Ramos (cell line): Measurements from ENCODE around the gene TSEN34.
"Not testable (repeated sequence)": the region's sequence is repeated elsewhere in the genome, so short reads cannot be mapped to it uniquely, and the experiment has no call there.

ENCODE experiments used
- in situ Hi-C: fragments of 300-500 bp; cut with MboI; formaldehyde crosslinking; loops from one replicate; pipeline ENCODE4 v1.14.3; 2022; ENCODE audit warnings: low sequenced_read_pairs; ENCODE audit not compliant: unreplicated experiment

TSEN34 gene

DNA sequence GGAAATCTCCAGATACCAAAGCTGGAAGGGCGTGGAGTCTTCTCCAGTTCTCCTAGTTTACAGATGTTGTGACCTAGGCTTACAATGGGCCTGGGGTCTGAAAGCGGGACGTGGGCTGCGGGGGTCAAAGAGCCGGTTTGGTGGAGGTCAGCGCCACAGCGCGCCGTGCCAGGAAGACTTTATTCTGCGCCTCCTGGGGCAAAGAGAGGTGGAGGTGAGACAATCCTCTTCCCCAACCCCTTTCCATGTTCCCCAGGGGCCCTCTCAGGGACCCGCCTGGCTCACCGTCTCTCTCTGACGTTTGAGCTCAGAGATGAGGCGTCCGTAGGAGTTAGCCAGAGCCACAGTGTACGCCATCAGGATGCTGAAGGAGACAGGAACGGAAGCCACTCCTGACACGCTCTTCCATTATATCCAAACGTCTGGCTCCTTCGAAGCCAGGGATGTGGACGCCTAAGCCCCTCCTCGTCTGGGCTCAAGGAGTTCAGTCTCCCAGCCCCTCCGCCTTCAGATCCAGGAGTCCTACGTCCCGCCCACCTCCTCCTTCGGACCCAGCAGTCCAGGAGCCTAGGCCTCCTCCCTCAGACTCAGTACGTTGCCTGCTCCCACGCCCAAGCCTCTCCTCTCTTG is 30.8 kb upstream of the TSEN34 start:
- in situ Hi-C loops, result loop anchor here (5.0 kb wide), 1 partner anchor 72 kb away; no protein-coding TSS in a partner anchor

DNA sequence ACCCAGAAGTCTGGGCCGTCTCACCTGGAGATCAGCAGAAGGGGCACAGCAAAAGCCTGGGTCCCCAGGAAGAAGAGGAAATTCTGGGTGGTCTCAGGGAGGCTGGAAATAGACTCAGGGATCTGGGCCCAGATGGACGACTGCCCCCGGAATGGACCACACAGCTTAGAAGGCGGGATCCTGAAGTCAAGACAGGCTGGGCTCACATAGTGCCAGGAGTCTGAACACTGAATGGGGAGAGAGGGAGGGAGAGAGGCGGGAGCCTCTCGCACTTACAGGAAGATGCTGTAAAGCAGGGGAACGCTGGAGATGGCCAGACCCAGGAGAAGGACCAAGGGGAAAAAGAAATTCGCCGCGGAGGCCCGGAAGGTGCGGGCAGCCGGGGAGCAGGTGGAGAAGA is 30.3 kb upstream of the TSEN34 start:
- in situ Hi-C loops, result loop anchor here (5.0 kb wide), 1 partner anchor 71 kb away; no protein-coding TSS in a partner anchor

DNA sequence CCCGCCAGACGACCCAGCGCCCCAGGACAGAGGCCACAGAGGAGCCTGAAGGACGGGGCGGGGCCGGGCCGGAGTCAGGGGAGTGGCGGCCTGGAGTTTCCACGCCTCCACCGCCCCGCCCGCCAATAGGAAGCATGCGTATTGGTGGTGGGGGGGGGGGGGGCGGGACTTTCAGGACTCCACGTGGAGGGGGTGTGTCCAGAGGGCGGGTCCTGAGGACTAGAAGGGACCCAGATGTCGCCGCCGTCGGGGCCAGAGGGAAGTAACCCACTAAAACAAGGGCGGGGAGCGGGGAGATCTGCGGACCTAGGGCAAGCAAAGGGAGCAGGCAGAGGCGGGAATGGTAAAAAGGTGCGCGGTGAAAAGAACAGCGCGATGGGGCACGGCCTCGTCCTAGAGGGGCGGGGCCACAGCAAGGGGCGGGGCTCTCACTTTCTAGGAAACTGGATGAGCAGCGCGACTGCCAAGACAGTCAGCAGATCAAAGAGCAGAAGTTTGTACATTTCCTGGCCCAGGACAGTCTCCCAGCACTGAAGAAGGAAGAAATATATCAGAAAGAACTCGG is 28.8 kb upstream of the TSEN34 start:
- in situ Hi-C loops, result loop anchor here (5.0 kb wide), 1 partner anchor 70 kb away; no protein-coding TSS in a partner anchor

DNA sequence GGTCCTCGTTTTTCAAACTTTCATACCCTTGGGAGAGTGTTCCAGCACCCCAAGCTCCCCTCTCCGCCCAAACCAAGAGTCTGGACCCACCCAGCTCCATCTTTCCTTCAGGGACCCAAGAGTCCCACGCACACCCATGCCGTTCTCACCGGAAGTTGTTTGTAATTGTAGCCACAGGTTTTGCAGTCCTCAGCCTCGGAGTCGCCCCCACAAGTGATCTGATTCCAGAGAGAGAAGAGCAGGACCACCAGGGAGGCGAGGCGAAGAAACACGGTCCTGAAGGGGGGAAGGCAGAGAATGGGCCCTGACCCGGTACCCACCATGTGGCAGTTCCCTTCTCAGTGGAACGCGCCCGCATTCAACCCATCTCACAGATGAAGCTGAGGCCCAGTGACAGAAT is 28.2 kb upstream of the TSEN34 start:
- in situ Hi-C loops, result loop anchor here (5.0 kb wide), 1 partner anchor 69 kb away; no protein-coding TSS in a partner anchor

DNA sequence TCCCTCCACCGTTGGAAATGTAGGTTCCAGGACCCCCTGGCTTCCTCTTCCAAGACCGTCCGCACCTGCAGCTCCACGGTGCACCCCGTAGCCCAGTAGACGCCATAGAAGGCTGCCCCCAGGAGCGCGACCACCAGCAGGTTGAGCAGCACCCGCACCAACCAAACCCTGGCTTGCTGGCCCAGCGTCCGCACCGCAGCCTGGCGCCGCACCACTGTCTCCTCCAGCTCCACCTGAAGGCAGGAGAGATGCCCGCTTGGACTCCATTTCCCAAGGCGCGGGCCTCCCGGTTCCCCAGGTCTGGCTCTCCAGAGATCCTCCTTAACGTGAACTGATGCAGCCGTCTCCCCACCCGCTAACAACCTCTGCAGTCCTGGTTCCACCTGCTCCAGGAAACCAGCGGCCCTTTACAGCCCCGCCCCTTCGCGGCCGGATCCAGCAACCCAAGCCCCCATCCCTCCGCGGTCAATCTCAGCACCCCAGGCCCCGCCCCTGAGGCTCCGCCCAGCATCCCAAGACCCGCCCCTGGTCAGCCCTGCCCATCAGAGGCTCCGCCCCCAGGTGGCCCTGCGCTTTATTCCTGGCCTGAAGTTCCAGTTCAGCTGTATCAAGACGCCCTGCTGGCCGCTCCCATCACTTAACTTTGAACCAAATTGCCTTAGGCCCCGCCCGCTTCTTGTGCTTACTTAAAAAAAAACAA is 26.6 kb upstream of the TSEN34 start:
- in situ Hi-C loops, result loop anchor here (5.0 kb wide), 1 partner anchor 68 kb away; no protein-coding TSS in a partner anchor

- in situ Hi-C loops, result no loop called here
Measured at GRCh38 chr19:54165222-54165621, 25.9 kb upstream of the TSEN34 start.

DNA sequence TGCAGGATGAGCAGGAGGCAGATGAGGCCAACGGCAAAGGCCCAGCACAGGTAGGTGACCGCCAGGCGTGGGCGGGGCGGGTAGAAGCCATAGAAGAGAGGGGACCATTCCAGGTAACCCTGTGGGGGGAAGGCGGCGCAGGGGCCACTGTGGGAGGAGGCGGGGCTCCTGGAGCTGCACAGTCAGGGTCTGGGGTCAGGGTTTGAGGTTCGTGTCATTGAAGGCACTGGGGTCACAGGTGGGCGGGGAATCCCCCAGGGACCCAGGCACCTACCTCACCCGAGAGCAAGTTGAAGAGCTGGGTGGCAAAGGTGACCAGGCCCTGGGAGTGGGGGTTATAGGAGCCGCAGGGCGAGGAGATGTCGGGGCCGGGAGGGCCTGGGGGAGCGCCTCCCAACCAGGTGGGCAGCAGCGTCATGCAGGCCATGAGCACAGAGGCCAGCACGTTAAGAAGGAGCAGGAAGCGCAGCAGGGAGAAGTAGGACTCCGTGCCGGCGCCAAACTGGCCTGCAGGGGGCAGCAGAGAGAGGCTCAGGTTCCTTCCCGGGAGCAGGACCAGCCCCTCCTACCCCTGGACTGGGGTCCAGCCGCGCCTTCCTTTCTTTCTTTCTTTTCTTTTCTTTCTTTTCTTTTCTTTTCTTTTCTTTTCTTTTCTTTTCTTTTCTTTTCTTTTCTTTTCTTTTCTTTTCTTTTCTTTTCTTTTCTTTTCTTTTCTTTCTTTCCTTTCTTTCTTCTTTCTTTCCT is 22.8 kb upstream of the TSEN34 start:
- in situ Hi-C loops, result no loop called here

GRCh38 chr19:54169149-54169740 is 21.9 kb upstream of the TSEN34 start:
- in situ Hi-C loops, result no loop called here

GRCh38 chr19:54171736-54172431 is 19.2 kb upstream of the TSEN34 start:
- in situ Hi-C loops, result not testable (repeated sequence)

- in situ Hi-C loops, result no loop called here
Measured at GRCh38 chr19:54172471-54173358, 18.4 kb upstream of the TSEN34 start, which contains the start of gene TMC4. TSS of gene TMC4 (minus strand) at chr19:54173160. CDS start at chr19:54173117, 43 bp downstream.

DNA sequence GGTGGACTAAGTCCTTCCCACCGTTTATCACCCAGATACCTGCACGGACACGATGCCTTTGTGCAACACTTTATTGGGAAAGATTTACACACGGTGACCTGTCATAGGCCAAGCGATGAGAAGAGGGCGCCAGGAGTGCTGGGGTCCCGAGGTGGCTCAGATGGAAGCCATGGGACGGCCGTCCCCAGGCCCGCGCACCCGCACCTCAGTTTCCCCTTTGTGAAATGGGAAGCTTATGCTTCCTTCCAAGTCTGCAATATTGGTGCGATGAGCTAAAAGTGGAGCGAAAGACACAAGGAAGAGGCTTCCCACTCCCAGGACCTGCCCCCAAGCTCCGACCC is 17.8 kb upstream of the TSEN34 start:
- in situ Hi-C loops, result no loop called here

GRCh38 chr19:54173951-54174834 is 16.9 kb upstream of the TSEN34 start:
- in situ Hi-C loops, result no loop called here

GRCh38 chr19:54178581-54179261 is 12.4 kb upstream of the TSEN34 start:
- in situ Hi-C loops, result loop anchor here (25.0 kb wide), 1 partner anchor 1484 kb away; the partner anchor contains the start of gene U2AF2

DNA sequence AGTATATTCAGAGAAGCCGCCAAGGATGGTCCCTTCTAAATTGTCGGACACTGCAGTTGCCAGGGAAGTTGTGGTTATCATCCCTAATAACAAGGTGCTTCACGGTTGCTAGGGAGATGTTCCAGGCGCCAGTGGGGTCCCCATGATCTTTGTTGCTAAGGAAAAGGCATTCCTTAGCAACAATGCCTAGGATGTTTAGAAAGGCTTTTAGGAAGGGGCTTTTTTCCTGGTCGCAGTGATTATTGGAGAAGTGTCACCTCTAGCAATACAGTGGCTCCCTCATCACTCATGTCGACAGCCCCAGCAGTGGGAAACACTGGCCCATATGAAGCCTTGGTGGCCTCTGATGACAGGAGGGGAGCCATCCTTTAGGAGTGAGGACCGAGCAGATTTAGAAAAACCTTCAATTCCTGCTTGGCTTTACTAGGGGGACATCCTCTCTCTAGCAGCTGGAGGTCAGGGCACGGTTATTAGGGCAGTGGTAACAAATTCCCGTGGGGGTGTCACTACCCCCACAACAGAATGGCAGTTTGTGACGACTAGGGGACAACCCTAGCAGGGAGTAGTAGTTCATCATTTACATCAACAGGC is 11.8 kb upstream of the TSEN34 start:
- in situ Hi-C loops, result loop anchor here (25.0 kb wide), 1 partner anchor 1483 kb away; the partner anchor contains the start of gene U2AF2

DNA sequence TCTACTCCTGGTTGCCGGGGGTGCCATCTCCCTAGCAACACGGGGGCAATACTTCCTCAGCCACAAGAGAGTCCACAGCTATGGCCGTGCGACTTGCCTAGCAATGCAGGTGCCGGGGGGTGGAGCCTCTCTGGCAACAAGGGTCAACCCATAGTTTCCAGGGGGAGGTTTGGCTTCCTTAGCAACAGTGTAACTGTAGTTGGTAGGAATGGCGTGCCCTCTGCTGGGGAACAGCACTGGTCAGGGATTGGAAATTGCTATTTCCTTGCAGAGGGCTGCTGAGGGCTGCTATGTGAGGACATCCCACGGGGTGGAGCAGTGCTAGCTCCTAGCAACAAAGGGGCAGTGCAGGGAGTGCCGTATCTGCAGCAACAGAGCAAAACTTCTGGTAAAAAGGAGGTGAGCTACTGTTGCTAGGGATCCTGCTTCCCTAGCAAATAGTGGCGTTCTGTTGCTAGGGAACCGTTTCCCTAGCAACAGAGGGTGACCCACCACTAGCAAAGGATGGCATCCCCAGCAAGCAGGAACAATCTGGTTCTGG is 11.1 kb upstream of the TSEN34 start:
- in situ Hi-C loops, result loop anchor here (25.0 kb wide), 1 partner anchor 1482 kb away; the partner anchor contains the start of gene U2AF2

DNA sequence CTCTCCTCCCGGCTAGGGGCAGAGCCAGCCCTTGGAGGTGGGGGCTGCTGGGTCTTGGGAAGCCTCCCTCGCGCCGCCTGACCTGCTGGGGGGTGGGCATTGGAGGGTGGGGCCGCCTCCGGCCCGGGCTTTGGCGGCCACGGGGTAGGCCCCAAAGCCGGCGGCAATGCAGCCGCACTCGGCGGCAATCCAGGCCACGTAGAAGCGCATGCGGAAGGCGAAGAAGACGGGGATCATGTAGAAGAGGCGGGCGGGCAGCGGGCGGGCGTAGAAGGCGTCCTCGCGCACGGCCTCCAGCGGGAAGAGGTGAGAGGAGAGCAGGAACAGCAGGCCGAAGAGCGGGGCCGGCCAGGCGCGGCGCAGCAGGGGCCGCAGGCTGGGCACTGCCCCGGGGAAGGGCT is 10.4 kb upstream of the TSEN34 start:
- in situ Hi-C loops, result loop anchor here (25.0 kb wide), 1 partner anchor 1482 kb away; the partner anchor contains the start of gene U2AF2
